Measurements from ENCODE around the gene NKX2-1. TPM values are rescaled to one million over a fixed set of nuclear protein-coding genes. Genes with fewer than 3 reads are reported as not detected.

NKX2-1 gene
- total and polyA plus RNA-seq, 10 of the 15 experiments (the other 5 are each of a cell fraction or from before 2014, with no cell fraction given), result 0.03 TPM; not detected in 9

- ChIA-PET POLR2A (no interaction called here), RAD21 (ENCODE audit: unreplicated experiment) (no interaction called here)
- TF ChIP-seq NBN (IDR thresholded peaks at IDR 0.05) (no peak), ZBTB40 (IDR thresholded peaks at IDR 0.05; ENCODE audit: borderline replicate concordance) (no peak), E2F8 (IDR thresholded peaks at IDR 0.05; ENCODE audit: low read depth, partially characterized antibody) (no peak), RBBP5 (conservative IDR thresholded peaks at IDR 0.05) (no peak), JUND (IDR thresholded peaks at IDR 0.05; ENCODE audit: low read depth, low read length) (no peak), CUX1 (IDR thresholded peaks at IDR 0.05; ENCODE audit: insufficient replicate concordance, low read depth, low read length) (no peak), NR2C1 (IDR thresholded peaks at IDR 0.05) (no peak), YY1 (IDR thresholded peaks at IDR 0.05; ENCODE audit: low read depth, low read length) (no peak)
Observed at GRCh38 chr14:36518586-36519430, 1.2 kb downstream of the NKX2-1 start.

More at GRCh38 chr14:36518586-36519430, 1.2 kb downstream of the NKX2-1 start:
- Histone ChIP-seq H3K36me3 (ENCODE audit: control insufficient read depth in 2 of 2, insufficient read depth in 2 of 2, low read length in 1 of 2) (no peaks in the 10 kb centered on the region; a peak in 1 of 4 replicates), H3K9ac (ENCODE audit: control insufficient read depth, insufficient read depth, low read length) (no peak overlapping the region), H2AFZ (ENCODE audit: control insufficient read depth, low read depth, low read length) (no peak overlapping the region), H3K27ac (ENCODE audit: control insufficient read depth, insufficient read depth) (no peak overlapping the region), H4K20me1 (ENCODE audit: control insufficient read depth, insufficient read depth) (no peaks in the 10 kb centered on the region), H3K79me2 (ENCODE audit: control insufficient read depth, insufficient read depth, low read length) (no peaks in the 10 kb centered on the region), H3K4me1 (ENCODE audit: control insufficient read depth, insufficient read depth, low read length) (no peaks in the 10 kb centered on the region), H3K4me2 (ENCODE audit: control insufficient read depth, insufficient read depth) (no peak overlapping the region), H3K9me3 (replicated peaks; ENCODE audit: control insufficient read depth, insufficient read depth, low read length) (no peaks in the 10 kb centered on the region; the same call in 2 of the 3 replicates), H3K4me3 (no peak overlapping the region), H3K27me3 (replicated peaks in 1 of 2; ENCODE audit: control insufficient read depth in 2 of 2, insufficient read depth in 2 of 2, low read length in 1 of 2) (peaks cover 19 to 32% of the 10 kb centered on the region in 2 experiments)
- ChIA-PET SMC1A (ENCODE audit: uncharacterized antibody, unreplicated experiment) (no interaction called here), CTCF (no interaction called here)
- intact Hi-C loops (cut with micrococcal nuclease; ENCODE audit: unreplicated experiment) (no loop called here), in situ Hi-C loops (cut with MboI) (no loop called here)
- no TSS peak for BruUV-seq (replicated peaks)
- DNase-seq (ENCODE audit: low read depth, low spot score) (no peak), FAIRE-seq (no peak), ATAC-seq (peak; percentile 79)
- WGBS (ENCODE audit: insufficient coverage, insufficient replicate concordance, low lambda C conversion rate, missing lambda C conversion rate), result 58% methylated on average over 57 of the region's 79 CpGs

Data from GM12878 (cell line).